GF-D8 (cell line): Measurements from ENCODE around the gene EFHD2.

Experiments
- DNase-seq: peaks from one replicate; lab custom pipeline; 2025; lab: John Stamatoyannopoulos, UW

Gene EFHD2

DNA sequence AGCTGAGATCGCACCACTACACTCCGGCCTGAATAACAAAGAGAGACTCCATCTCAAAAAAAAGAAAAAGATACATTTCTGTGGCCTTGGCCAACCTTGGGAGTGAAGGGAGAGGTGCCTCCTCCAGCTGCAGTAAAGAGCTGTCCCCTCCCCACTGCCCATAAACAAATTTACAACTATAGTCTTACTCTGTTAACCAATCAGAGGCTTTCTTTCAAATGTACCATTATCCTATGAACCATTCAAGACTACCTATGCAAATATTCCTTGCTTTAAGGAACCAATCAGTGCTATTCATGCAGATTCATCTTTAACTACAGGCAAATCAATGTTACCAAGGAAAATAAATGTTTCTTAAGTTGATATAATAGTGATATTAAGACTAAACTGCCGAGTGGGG, 67.2 kb downstream of the EFHD2 start:
- DNase-seq: no peak

DNA sequence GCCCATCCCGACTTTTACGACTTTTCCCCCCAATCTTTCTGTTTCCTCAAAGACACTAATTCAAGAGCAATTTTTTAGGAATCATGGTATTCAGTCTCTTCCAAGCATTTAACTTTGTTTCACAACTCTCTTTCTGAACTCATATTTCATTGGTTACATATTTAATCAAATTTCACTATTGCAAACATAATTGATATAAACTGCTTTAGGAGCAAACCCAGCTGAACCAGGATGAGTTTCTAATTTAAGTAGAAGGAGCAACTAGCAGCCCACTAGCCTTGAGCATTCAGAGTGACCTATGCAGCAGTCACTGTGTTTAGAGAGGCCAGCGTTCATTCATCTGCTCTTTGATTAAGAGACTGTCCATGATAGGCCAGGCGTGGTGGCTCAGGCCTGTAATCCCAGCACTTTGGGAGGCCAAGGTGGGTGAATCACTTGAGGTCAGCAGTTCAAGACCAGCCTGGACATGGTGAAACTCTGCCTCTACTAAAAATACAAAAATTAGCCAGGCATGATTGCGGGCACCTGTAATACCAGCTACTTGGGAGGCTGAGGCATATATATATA, 68.0 kb downstream of the EFHD2 start:
- DNase-seq: no peak
